GM19351 (cell line): Measurements from ENCODE around the gene SLC7A6.

ENCODE experiments used
- ATAC-seq: cut with Tn5 transposase; IDR thresholded peaks from one replicate; pipeline ENCODE4 v1.9.1; 2021; ENCODE audit warnings: mild to moderate bottlenecking, moderate library complexity; ENCODE audit not compliant: unreplicated experiment

SLC7A6 gene

GRCh38 chr16:68252383-68252782 is 11.9 kb upstream of the SLC7A6 start:
- ATAC-seq, result no peak

- no peak for ATAC-seq
These were observed 10.6 kb upstream of the SLC7A6 start for GRCh38 chr16:68253721-68254120.

- ATAC-seq, result no peak
These were observed 8.6 kb upstream of the SLC7A6 start for GRCh38 chr16:68255712-68256111.

- ATAC-seq, result peak; percentile 54
These were observed 6.9 kb upstream of the SLC7A6 start for GRCh38 chr16:68257251-68257905.

- ATAC-seq, result no peak
These were observed 6.2 kb upstream of the SLC7A6 start for GRCh38 chr16:68257906-68258800.

- ATAC-seq, result no peak
These were observed 5.1 kb upstream of the SLC7A6 start for GRCh38 chr16:68259007-68259825.

GRCh38 chr16:68263559-68264127 is 683 bp upstream of the SLC7A6 start:
- ATAC-seq, result no peak

GRCh38 chr16:68265078-68265920 is 973 bp downstream of the SLC7A6 start:
- ATAC-seq, result peak; percentile 4

- ATAC-seq, result no peak
These were observed 3.5 kb downstream of the SLC7A6 start for GRCh38 chr16:68267612-68268405.

- no peak for ATAC-seq
These were observed 5.5 kb downstream of the SLC7A6 start for GRCh38 chr16:68269793-68270192.

- ATAC-seq, result no peak
These were observed 6.0 kb downstream of the SLC7A6 start for GRCh38 chr16:68270353-68270752.

GRCh38 chr16:68272507-68273209 is 8.3 kb downstream of the SLC7A6 start:
- ATAC-seq, result no peak

GRCh38 chr16:68273459-68273858 is 9.1 kb downstream of the SLC7A6 start:
- ATAC-seq, result no peak

GRCh38 chr16:68273896-68274295 is 9.6 kb downstream of the SLC7A6 start:
- ATAC-seq, result no peak

- ATAC-seq, result no peak
These were observed 10.1 kb downstream of the SLC7A6 start for GRCh38 chr16:68274441-68274840.

GRCh38 chr16:68275611-68276191 is 11.4 kb downstream of the SLC7A6 start:
- ATAC-seq, result peak; percentile 66

GRCh38 chr16:68276223-68276622 is 11.9 kb downstream of the SLC7A6 start:
- ATAC-seq, result no peak
